UCSD-AML1 (cell line): ENCODE data around the gene FAM162A.
"Not testable (repeated sequence)": the region's sequence is repeated elsewhere in the genome, so short reads cannot be mapped to it uniquely, and the experiment has no call there.

Source experiments
- DNase-seq: peaks from one replicate; lab custom pipeline; 2025; ENCODE audit not compliant: unreplicated experiment; lab: John Stamatoyannopoulos, UW

Gene FAM162A

GRCh38 chr3:122416966-122417365, 33.0 kb downstream of the FAM162A start:
- no peak for DNase-seq

DNA sequence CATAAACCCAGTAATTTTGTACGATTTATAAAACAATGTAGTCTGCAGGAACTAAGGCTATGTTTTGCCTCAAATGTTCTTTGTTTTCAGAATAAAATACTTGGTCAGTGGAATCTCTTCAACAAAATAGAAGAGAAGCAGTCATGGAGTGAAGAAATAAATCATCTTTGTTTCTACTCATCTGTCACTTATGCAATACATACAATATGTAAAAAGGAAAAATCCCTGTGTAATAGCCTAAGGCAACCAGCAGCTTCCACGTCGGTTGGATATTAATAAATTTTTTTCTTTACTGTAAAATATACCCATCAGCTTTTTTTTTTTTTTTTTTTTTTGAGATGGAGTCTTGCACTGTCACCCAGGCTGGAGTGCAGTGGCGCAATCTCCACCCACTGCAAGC, 37.1 kb downstream of the FAM162A start:
- DNase-seq, result no peak

DNA sequence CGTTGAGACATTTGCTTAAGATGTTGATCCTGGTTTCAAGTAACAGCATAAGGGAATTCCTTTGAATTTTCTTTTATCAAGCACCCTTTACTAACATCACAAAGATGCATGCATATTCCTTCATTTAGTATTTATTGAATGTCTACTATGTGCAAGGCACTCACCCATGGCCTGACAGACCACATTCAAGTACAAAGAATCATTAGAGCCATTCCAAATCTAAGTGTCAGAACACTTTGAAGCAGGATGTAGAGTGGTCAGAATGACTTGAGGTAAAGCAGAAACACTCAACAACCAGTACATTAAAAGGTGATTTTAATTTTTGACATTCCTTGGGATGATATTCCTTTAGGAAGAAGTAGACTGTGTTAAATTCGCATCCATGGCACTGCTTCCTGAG, 37.9 kb downstream of the FAM162A start:
- no peak for DNase-seq

- no peak for DNase-seq
These were observed 44.0 kb downstream of the FAM162A start for GRCh38 chr3:122427857-122428471.

- no peak for DNase-seq
These were observed 46.4 kb downstream of the FAM162A start for GRCh38 chr3:122430371-122430770.

- DNase-seq, result no peak
These were observed 52.0 kb downstream of the FAM162A start for GRCh38 chr3:122435950-122436349.

- DNase-seq, result no peak
These were observed 59.1 kb downstream of the FAM162A start for GRCh38 chr3:122443090-122443489.

DNA sequence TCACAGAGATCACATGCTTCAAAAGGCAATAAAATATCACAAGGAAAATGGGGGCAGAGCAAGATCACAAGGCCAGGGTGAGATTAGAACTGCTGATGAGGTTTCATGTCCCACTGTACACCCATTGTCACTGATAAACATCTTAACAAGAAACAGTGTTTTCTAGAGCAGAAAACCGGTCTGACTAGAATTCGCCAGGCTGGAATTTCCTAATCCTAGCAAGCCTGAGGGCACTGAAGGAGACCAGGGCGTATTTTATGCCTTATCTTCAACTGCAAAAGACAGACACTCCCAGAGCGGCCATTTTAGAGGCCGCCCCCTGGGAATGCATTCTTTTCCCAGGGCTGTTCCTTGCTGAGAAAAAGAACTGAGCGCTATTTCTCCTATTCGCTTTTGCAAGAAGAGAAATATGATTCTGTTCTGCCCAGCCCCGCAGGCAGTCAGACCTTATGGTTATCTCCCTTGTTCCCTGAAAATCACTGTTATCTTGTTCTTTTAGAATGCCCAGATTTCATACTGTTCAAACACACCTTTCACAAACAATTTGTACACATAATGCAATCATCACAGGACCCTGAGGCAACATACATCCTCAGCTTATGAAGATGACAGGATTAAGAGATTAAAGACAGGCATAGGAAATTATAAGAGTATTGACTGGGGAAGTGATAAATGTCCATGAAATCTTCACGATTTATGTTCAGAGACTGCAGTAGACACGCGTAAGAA, 59.9 kb downstream of the FAM162A start:
- not testable (repeated sequence) for DNase-seq

GRCh38 chr3:122444491-122444887, 60.5 kb downstream of the FAM162A start:
- not testable (repeated sequence) for DNase-seq

DNA sequence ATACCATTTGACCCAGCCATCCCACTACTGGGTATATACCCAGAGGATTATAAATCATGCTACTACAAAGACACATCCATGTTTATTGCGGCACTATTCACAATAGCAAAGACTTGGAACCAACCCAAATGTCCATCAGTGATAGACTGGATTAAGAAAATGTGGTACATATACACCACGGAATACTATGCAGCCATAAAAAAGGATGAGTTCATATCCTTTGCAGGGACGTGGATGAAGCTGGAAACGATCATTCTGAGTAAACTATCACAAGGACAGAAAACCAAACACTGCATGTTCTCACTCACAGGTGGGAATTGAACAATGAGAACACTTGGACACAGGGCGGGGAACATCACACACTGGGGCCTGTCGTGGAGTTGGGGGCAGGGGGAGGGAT, 64.2 kb downstream of the FAM162A start:
- DNase-seq, result not testable (repeated sequence)

GRCh38 chr3:122451371-122451770, 67.4 kb downstream of the FAM162A start:
- no peak for DNase-seq

GRCh38 chr3:122456074-122456473, 72.1 kb downstream of the FAM162A start:
- DNase-seq, result no peak

- DNase-seq, result no peak
These were observed 73.7 kb downstream of the FAM162A start for GRCh38 chr3:122457706-122458105.

GRCh38 chr3:122458992-122459391, 75.0 kb downstream of the FAM162A start:
- no peak for DNase-seq

GRCh38 chr3:122461806-122462205, 77.8 kb downstream of the FAM162A start:
- DNase-seq, result no peak
